ENCODE measurements around the gene CDCA3. TPM values are rescaled to one million over a fixed set of nuclear protein-coding genes. Genes with fewer than 3 reads are reported as not detected.

Gene CDCA3
- total and polyA plus RNA-seq, 2 of the 4 experiments (the other 2 are of a cell fraction): 23.5 to 61.0 TPM

GRCh38 chr12:6828781-6829535 lies 22.1 kb downstream of the CDCA3 start:
- POLR2A ChIA-PET (ENCODE audit: unreplicated experiment): interaction anchor here (0.6 to 1.4 kb wide), 4 partner anchors 22 to 103 kb away, joined by 3 to 5 read pairs (median 4); partner anchors contain the start of genes CDCA3 and TPI1
- peak overlapping the region; percentile 92 for H2AK9ac ChIP-seq (replicated peaks; ENCODE audit: low read depth, low read length, poor library complexity)
- dilution Hi-C loops (cut with HindIII; ENCODE audit: low sequenced_read_pairs, unreplicated experiment) (no loop called here), intact Hi-C loops (cut with micrococcal nuclease) (loop anchor here (5.0 kb wide), 1 partner anchor 142 kb away; the partner anchor contains the start of gene ZNF384), in situ Hi-C loops (cut with MboI; ENCODE audit: low sequenced_read_pairs) (loop anchor here (5.0 to 10.0 kb wide), 2 partner anchors 77 to 214 kb away; partner anchors contain the start of gene MLF2)
- peaks cover 15% of the 10 kb centered on the region for H3K4me1 ChIP-seq (ENCODE audit: control insufficient read depth, insufficient read depth, low read length)
- no peaks in the 10 kb centered on the region for H3K9me3 ChIP-seq (ENCODE audit: control insufficient read depth, insufficient read depth, low read length)
- peak overlapping the region; percentile 70 for H2BK120ac ChIP-seq (ENCODE audit: low read depth, low read length)
- 0 out of 3 replicates have a peak overlapping the region, but pooled peaks have one; percentile 47 for H2BK15ac ChIP-seq (ENCODE audit: low read depth, low read length)
- 0% methylated on average over 52 of the region's 71 CpGs; no CpG with 5 or more reads in 1 of the 2 experiments for WGBS, 2 experiments (ENCODE audit: extremely low coverage in 2 of 2, insufficient read length in 1 of 2)
- H2BK5ac ChIP-seq (ENCODE audit: low read depth, low read length, poor library complexity, severe bottlenecking): peak overlapping the region; percentile 89
- TF ChIP-seq NFE2L2 (IDR thresholded peaks at IDR 0.05; ENCODE audit: low read depth, low read length) (no peak), FOS (IDR thresholded peaks at IDR 0.05; ENCODE audit: low read depth, low read length) (no peak), MXI1 (IDR thresholded peaks at IDR 0.05; ENCODE audit: borderline replicate concordance, low read depth, low read length) (no peak), ELK1 (IDR thresholded peaks at IDR 0.05; ENCODE audit: borderline replicate concordance, low read depth, low read length) (no peak), SMC3 (IDR thresholded peaks at IDR 0.05; ENCODE audit: low read depth, low read length) (no peak), MAFK (IDR thresholded peaks at IDR 0.05; ENCODE audit: low read depth, low read length) (no peak), POLR2A (IDR thresholded peaks at IDR 0.05; ENCODE audit: low read depth, low read length) (no peak; the same call in 1 of the 2 replicates)
- peak overlapping the region; percentile 87 for H3K18ac ChIP-seq (ENCODE audit: low read depth, low read length)
- ATAC-seq (ENCODE audit: low read depth) (peak; percentile 35), DNase-seq (peak; percentile 50)
- H3K79me1 ChIP-seq (ENCODE audit: low read depth in 1 of 2, low read length in 2 of 2): peaks cover 13 to 72% of the 10 kb centered on the region in 2 experiments
- no TSS peak for BruUV-seq (replicated peaks)
- peaks cover 28% of the 10 kb centered on the region for H3K36me3 ChIP-seq (ENCODE audit: control insufficient read depth, insufficient read depth, low read length)
- peaks cover 6% of the 10 kb centered on the region for H3K9me1 ChIP-seq (ENCODE audit: insufficient read depth, low read length)
- peak overlapping the region; percentile 92 for H2AFZ ChIP-seq (replicated peaks; ENCODE audit: low read length, poor library complexity)
- H2BK20ac ChIP-seq (ENCODE audit: low read depth, low read length): peak overlapping the region; percentile 49; the same call in 1 of the 2 replicates
- peak overlapping the region; percentile 97 for H3K4ac ChIP-seq (ENCODE audit: low read depth, low read length)
- peak overlapping the region; percentile 88 for H4K5ac ChIP-seq (ENCODE audit: low read depth, low read length)
- H4K91ac ChIP-seq (ENCODE audit: insufficient read depth, low read depth, low read length): peak overlapping the region; percentile 95
- H3K56ac ChIP-seq (ENCODE audit: extremely low read depth, insufficient read depth, low read length): peak overlapping the region; percentile 91
- peak overlapping the region; percentile 99 for H3K14ac ChIP-seq (replicated peaks; ENCODE audit: low read depth, low read length)
- no peaks in the 10 kb centered on the region for H3K27me3 ChIP-seq (ENCODE audit: control insufficient read depth, insufficient read depth, low read length)
- H4K20me1 ChIP-seq (ENCODE audit: insufficient read depth, low read length): peaks cover 9% of the 10 kb centered on the region
- peak overlapping the region; percentile 94 for H2AK5ac ChIP-seq (ENCODE audit: low read depth, low read length)
- peak overlapping the region; percentile 96 for H3K27ac ChIP-seq (ENCODE audit: insufficient read depth, low read length)
- peak overlapping the region; percentile 85 for H3K4me2 ChIP-seq (ENCODE audit: low read depth, low read length)
- peak overlapping the region; percentile 97 for H3K23ac ChIP-seq (ENCODE audit: low read depth, low read length)
- peak overlapping the region; percentile 92 for H3K9ac ChIP-seq (ENCODE audit: low read depth, low read length)
- H4K8ac ChIP-seq (ENCODE audit: low read depth in 2 of 2, low read length in 2 of 2): peak overlapping the region; percentile 78 to 97
- CTCF ChIA-PET: no interaction called here
- H3K4me3 ChIP-seq (ENCODE audit: insufficient read depth, low read depth, low read length): peak overlapping the region; percentile 91
